OCI-LY3 (cell line): ENCODE measurements around the gene GPHN.

Source experiments
- H2AFZ ChIP-seq: fragments of 200-600, 300-600 bp; shearing (Covaris generic); 2 replicates; pipeline ENCODE4 v1.6.0; 2014; ENCODE audit warnings: antibody characterized with exemption, low read depth, low read length
- H3K27ac ChIP-seq: fragments of 200-600, 300-600 bp; sonication (generic); 2 replicates; pipeline ENCODE4 v1.5.1; 2014; ENCODE audit warnings: mild to moderate bottlenecking, low read length, moderate library complexity, mixed read lengths
- H3K27me3 ChIP-seq: fragments of 200-600, 300-600 bp; sonication (generic); 2 replicates; pipeline ENCODE4 v1.6.1; 2014; ENCODE audit warnings: low read depth, low read length, mixed read lengths
- H3K36me3 ChIP-seq: fragments of 200-600, 300-600 bp; sonication (generic); replicated peaks from 2 replicates; pipeline ENCODE3; 2014; ENCODE audit warnings: low read depth, low read length, mixed read lengths
- H3K4me1 ChIP-seq: fragments of 300-600, 200-600 bp; sonication (generic); 2 replicates; pipeline ENCODE4 v1.6.1; 2014; ENCODE audit warnings: low read length, mixed read lengths
- H3K4me2 ChIP-seq: fragments of 200-600, 300-600 bp; sonication (generic); 2 replicates; pipeline ENCODE4 v1.6.1; 2014; ENCODE audit warnings: low read length, mixed read lengths
- H3K4me3 ChIP-seq: fragments of 300-600, 200-600 bp; sonication (generic); 2 replicates; pipeline ENCODE4 v1.5.1; 2014; ENCODE audit warnings: antibody characterized with exemption, mild to moderate bottlenecking, low read length, moderate library complexity
- H3K79me2 ChIP-seq: fragments of 300-600, 200-600 bp; shearing (Covaris generic); 2 replicates; pipeline ENCODE4 v1.6.1; 2014; ENCODE audit warnings: mild to moderate bottlenecking, low read length, mixed read lengths
- H3K9ac ChIP-seq: fragments of 300-600, 200-600 bp; shearing (Covaris generic); 2 replicates; pipeline ENCODE4 v1.6.0; 2014; ENCODE audit warnings: mild to moderate bottlenecking, low read length, moderate library complexity
- H3K9me3 ChIP-seq: fragments of 200-600, 300-600 bp; shearing (Covaris generic); 2 replicates; pipeline ENCODE4 v1.6.1; 2014; ENCODE audit warnings: low read length, mixed read lengths; ENCODE audit not compliant: insufficient read depth
- H4K20me1 ChIP-seq: fragments of 200-600, 300-600 bp; sonication (generic); 2 replicates; pipeline ENCODE4 v1.6.1; 2016; ENCODE audit warnings: low read length, mixed read lengths; ENCODE audit not compliant: insufficient read depth
- EZH2phosphoT487 ChIP-seq: fragments of 200-600 bp; shearing (Covaris generic); IDR thresholded peaks from 2 replicates; pipeline ENCODE4 v1.6.1; 2018; ENCODE audit warnings: antibody characterized with exemption, mixed run types, low read depth
- TF ChIP-seq, protein P1 (sequence below): fragments of 200-600, 300-600 bp; sonication (generic); IDR thresholded peaks from 2 replicates; pipeline ENCODE4 v1.5.1; 2014; ENCODE audit warnings: antibody characterized with exemption, low read length, low read depth

The GPHN gene

GRCh38 chr14:67002994-67003753 lies 495.2 kb downstream of the GPHN start:
- peaks cover 1% of the 10 kb centered on the region for H3K4me1 ChIP-seq
- no peak overlapping the region for H3K4me3 ChIP-seq
- no peak overlapping the region for H3K4me2 ChIP-seq
- no peak for TF ChIP-seq EZH2phosphoT487
- TF ChIP-seq, protein P1, sequence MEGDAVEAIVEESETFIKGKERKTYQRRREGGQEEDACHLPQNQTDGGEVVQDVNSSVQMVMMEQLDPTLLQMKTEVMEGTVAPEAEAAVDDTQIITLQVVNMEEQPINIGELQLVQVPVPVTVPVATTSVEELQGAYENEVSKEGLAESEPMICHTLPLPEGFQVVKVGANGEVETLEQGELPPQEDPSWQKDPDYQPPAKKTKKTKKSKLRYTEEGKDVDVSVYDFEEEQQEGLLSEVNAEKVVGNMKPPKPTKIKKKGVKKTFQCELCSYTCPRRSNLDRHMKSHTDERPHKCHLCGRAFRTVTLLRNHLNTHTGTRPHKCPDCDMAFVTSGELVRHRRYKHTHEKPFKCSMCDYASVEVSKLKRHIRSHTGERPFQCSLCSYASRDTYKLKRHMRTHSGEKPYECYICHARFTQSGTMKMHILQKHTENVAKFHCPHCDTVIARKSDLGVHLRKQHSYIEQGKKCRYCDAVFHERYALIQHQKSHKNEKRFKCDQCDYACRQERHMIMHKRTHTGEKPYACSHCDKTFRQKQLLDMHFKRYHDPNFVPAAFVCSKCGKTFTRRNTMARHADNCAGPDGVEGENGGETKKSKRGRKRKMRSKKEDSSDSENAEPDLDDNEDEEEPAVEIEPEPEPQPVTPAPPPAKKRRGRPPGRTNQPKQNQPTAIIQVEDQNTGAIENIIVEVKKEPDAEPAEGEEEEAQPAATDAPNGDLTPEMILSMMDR, result no peak
- no peaks in the 10 kb centered on the region for H3K36me3 ChIP-seq
- no peaks in the 10 kb centered on the region for H4K20me1 ChIP-seq
- H3K27me3 ChIP-seq, result no peaks in the 10 kb centered on the region
- no peaks in the 10 kb centered on the region for H3K9me3 ChIP-seq
- no peaks in the 10 kb centered on the region for H3K79me2 ChIP-seq
- no peak overlapping the region for H3K27ac ChIP-seq
- no peak overlapping the region for H3K9ac ChIP-seq
- H2AFZ ChIP-seq, result no peak overlapping the region

DNA sequence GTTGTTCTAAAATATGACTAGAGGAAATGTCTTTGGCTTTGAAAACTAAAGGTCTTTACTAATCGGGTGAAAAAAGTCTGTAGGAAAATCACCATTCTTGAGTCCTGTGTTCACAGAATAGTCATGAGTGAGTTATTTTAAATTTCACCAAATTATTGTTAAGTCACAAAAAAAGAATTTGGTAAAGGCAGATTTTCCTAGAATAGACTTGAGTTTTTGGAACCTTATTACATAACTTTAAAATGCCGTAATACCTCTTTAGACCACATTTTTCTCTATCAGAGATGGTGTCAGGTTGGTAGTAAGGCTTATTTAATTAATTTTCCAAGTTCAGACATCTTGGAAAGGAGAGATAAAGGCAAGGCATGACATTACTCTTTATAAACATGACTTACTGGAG lies 496.6 kb downstream of the GPHN start:
- no peak for TF ChIP-seq EZH2phosphoT487
- TF ChIP-seq, protein P1, result no peak
- Histone ChIP-seq H3K4me1 (no peaks in the 10 kb centered on the region), H3K4me3 (no peak overlapping the region), H3K27ac (no peak overlapping the region), H4K20me1 (no peaks in the 10 kb centered on the region), H3K9me3 (no peaks in the 10 kb centered on the region), H2AFZ (no peak overlapping the region), H3K79me2 (no peaks in the 10 kb centered on the region), H3K4me2 (no peak overlapping the region), H3K36me3 (no peaks in the 10 kb centered on the region), H3K9ac (no peak overlapping the region), H3K27me3 (no peaks in the 10 kb centered on the region)

- Histone ChIP-seq H3K27me3 (no peaks in the 10 kb centered on the region), H3K4me2 (no peak overlapping the region), H3K79me2 (no peaks in the 10 kb centered on the region), H3K36me3 (no peaks in the 10 kb centered on the region), H3K4me3 (no peak overlapping the region), H3K27ac (no peak overlapping the region), H4K20me1 (no peaks in the 10 kb centered on the region), H3K9ac (no peak overlapping the region), H2AFZ (no peak overlapping the region), H3K9me3 (no peaks in the 10 kb centered on the region), H3K4me1 (no peaks in the 10 kb centered on the region)
- TF ChIP-seq, protein P1, result no peak
- no peak for TF ChIP-seq EZH2phosphoT487
Observed at GRCh38 chr14:67010602-67011001, 502.7 kb downstream of the GPHN start.

DNA sequence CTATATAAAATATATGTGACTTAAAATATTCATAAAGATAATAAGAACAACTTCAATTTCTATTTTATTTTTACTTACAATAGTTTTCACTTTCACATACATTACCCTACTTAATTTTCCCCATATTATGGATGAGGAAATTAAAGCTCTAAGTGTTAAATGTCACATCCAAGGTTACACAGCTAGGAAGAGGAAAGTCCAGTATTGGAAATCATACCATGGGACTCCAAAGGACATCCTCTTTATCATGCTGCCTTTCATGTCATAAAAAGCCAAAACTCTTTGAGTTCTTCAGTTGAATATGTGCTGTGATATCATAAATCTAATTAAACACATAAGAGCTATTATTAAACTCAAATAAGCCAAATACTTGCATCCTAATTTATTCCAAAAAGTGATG lies 508.9 kb downstream of the GPHN start:
- no peaks in the 10 kb centered on the region for H3K27me3 ChIP-seq
- no peaks in the 10 kb centered on the region for H4K20me1 ChIP-seq
- no peaks in the 10 kb centered on the region for H3K9me3 ChIP-seq
- H3K4me3 ChIP-seq, result no peak overlapping the region
- no peaks in the 10 kb centered on the region for H3K36me3 ChIP-seq
- H3K4me2 ChIP-seq, result no peak overlapping the region
- no peak overlapping the region for H3K9ac ChIP-seq
- H3K27ac ChIP-seq, result no peak overlapping the region
- peaks cover 13% of the 10 kb centered on the region for H3K4me1 ChIP-seq
- H2AFZ ChIP-seq, result no peak overlapping the region
- TF ChIP-seq EZH2phosphoT487, result no peak
- TF ChIP-seq, protein P1, result no peak
- no peaks in the 10 kb centered on the region for H3K79me2 ChIP-seq
